HG03378 (cell line): ENCODE results near the gene CLDN6.

Experiments
- ATAC-seq: cut with Tn5 transposase; IDR thresholded peaks from one replicate; pipeline ENCODE4 v1.9.1; 2021; ENCODE audit warnings: mild to moderate bottlenecking, moderate library complexity; ENCODE audit not compliant: unreplicated experiment

CLDN6 gene

DNA sequence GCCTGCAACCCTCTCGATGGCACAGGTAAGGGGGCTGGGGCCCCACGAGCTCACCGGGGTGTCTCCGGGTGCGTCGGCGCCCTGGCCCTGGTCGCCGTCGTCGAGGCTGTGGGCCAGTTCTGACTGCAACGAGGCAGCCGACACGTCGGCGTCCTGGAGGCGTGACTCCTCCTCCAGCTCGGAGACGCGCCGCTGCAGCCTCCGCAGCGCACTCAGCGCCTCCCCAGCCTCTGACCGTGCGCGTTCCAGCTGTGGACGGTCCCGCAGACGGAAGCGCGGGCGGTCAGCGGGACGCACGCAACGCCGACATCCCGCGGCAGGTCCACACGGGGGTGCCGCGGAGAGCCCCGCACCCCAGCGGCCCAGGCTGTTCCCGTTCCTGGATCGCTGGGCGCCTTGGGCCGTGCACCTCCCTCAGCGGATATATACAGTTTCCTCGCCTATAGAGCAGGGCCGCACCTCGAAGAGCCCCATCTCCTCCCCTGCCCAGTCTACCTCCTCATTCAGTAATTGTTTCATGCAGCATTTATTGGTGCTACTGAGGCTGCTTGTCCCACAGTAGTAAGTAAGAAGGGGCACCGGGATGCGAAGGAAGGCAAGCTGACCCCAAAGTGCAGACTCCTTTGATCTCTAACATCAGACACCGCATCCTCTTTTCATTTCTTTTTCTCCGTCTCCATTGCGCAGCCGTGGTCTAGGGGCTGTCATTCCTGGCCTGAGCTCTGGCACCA lies 11.7 kb upstream of the CLDN6 start:
- no peak for ATAC-seq

DNA sequence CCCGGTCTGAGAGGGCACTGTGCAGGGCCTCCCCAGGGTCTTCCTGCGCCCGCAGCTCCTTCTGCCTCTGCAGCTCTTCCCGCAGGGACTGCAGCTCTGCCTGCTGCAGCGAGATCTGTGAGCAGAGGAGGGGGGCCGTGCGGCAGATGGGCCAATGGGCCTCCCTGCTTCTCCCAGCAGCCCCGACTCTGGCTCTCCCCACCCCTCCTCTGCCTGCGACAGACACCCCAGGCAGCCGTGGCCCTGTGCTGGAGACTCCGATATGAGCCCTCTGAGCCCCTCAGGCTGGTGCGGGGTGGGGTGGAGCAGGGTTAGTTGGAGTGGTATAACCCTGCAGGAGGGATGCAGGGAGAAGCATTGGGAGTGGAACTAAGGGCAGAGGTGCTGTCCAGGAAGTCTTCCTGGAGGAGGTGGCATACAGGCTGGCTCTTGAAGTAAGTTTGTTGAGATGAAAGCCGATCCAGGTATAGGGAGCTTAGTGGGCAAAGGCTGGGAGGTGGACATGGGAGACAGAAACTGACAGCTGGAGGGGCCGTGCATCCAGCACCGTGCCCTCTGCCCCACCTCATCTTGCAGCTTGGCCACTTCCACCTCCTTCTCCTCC lies 10.8 kb upstream of the CLDN6 start:
- no peak for ATAC-seq

DNA sequence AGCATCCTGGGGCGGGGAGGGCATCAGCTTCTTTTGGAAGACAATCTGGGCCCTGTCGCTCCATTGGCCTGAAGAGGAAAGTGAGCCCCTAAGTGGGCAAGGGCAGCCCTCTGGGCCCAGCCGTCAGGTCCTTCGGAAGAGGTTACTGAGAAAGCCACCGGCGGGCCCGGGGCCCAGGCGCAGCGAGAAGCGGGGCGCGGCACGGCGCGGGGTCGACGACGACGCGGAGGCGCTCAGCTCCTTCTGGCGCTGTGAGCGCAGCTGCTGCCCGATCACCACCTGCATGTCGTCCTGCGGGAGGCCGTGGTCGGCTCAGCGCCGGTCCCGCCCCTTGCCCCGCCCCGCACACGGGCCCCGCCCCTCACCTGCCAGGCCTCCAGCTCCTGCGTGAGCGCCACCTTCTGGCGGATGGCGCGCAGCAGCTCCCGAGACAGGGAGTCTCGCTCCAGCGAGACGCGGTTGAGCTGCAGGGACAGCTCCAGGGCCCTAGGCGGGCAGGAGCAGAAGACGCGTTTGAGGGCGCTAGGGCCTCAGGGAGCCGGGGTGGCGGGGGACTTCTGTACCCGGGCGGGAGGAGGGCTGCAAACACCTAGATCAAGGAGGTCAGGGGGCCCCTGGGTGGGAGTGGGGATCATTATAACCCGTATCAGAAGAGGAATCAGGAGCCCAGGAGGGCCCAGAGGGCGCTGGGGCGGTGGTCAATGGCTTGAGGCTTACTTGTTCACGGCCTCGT lies 10.2 kb upstream of the CLDN6 start:
- no peak for ATAC-seq

DNA sequence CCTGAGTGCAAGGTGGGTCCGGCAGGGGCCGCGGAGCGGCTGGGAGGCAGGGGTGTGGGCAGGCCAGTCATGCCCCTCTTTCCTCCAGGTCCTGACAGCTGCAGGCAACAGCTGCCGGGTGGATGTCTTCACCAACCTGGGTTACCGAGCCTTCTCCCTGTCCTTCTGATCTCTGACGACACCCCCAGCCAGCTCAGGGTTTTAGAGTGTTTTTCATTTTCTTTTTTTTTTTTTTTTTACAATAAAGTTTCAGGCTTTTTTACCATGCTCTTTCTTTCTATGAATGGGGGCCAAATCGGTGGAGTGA lies 9.5 kb upstream of the CLDN6 start:
- ATAC-seq = no peak

DNA sequence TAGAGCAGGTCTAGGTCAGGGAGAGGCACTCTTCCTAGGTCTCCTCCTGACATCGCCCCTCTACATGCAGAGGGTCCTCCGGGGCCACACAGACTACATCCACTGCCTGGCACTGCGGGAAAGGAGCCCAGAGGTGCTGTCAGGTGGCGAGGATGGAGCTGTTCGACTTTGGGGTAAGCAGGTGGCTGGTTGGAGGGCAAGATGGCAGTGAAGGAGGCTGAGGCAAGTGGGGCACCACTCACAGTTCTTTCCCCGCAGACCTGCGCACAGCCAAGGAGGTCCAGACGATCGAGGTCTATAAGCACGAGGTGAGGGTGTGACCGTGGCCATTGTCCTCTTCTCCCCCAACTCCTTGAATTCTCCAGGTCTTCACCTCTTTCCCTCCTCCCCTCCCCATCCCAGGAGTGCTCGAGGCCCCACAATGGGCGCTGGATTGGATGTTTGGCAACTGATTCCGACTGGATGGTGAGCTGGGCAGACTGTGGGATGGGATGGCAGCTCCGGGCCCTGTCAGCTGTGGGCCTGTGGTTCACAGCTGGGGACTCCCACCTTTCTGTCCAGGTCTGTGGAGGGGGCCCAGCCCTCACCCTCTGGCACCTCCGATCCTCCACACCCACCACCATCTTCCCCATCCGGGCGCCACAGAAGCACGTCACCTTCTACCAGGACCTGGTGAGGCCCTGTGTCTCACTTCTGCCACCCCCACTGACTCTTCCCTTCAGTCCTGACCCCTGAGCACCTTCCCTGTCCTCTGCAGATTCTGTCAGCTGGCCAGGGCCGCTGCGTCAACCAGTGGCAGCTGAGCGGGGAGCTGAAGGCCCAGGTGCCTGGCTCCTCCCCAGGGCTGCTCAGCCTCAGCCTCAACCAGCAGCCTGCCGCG lies 8.9 kb upstream of the CLDN6 start:
- no peak for ATAC-seq

DNA sequence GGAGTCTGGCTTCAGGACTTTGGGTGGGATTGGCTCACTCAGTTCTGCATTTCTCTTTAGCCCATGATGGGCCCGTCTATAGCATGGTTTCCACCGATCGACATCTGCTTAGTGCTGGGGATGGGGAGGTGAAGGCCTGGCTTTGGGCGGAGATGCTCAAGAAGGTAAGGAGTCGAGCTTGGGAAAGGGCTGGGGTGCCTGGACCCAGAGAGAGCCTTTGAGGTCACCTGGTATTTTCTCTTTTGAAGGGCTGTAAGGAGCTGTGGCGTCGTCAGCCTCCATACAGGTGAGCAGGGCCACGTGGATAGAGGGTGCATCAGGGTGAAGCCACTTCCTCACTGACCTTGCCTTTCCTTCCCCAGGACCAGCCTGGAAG lies 8.0 kb upstream of the CLDN6 start:
- ATAC-seq = no peak

DNA sequence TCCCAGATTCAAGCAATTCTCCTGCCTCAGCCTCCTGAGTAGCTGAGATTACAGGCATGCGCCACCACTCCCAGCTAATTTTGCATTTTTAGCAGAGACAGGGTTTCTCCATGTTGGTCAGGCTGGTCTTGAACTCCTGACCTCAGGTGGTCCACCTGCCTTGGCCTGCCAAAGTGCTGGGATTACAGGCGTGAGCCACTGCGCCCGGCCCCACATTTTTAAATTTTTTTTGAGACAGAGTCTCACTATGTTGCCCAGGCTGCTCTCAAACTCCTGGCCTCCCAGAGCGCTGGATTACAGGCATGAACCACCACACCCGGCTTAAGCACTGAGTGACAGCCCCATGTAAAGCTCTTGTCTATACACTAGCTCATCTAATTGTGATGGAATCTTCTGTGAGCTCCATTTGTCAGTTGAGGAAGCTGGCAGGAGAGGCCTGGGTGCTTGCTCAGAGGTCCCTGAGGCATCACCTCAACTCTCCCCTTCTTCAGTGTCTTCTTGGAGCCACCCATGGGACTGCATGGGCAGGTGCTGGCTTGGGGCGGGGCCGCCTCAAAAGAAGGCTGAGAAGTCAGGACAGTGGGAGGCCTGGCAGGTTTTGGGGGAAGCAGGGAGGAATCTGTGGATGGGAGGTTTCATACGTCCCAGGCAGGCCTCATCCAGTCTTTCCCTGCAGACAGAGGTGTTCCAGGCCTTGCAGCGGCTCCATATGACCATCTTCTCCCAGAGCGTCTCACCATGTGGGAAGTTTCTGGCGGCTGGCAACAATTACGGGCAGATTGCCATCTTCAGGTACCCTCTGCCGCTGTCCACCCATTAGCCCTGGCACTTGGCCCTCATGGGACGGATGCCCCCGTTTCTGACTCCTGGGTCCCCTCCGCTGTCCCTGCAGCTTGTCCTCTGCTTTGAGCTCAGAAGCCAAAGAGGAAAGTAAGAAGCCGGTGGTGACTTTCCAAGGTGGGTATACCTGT lies 7.3 kb upstream of the CLDN6 start:
- no peak for ATAC-seq

DNA sequence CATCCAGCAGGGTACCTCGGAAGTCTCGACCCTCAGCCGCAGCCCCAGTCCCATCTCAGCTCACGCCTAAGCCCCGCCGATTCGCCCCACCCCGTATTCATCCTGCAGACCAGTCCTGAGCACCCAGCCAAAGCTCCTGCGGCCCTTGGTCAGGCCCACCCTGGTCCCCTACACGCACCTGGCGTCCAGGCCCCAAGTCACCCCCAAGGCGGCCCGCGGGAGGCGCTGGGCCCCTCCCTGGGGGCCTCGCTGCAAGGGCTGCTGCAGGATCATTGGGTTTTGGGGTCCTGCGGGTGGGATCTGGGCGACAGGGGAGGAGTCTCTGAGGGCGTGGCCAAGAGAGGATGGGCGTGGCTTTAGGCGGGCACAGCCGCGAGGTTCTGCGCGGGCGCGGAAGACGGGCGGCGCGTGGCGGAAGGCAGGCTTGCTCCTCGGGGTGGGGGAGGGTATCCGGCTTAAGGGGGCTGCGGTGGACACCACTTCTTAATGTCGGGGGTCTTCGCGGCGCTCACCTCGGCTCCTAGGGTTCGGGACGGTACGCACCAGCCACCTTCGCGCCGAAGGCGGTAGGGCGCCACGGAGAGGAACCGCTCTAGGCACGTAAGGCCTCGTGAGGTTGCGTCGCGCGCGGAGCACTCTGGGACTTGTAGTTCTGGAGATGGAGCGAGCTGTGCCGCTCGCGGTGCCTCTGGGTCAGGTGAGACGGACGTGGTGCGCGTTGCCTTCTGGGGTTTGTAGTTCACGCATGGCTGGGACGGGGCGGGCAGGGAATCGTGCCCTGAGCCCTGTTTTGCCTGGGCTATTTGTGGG lies 5.9 kb upstream of the CLDN6 start, which contains the start of the genes HCFC1R1 and THOC6:
Gene HCFC1R1 (minus strand): TSS at position 274 of the 810 bp plus-strand sequence. CDS start 1 bp downstream, at position 273.
Gene THOC6 (plus strand): TSS at position 367 of the 810 bp plus-strand sequence. CDS start 292 bp downstream, at position 659.
- peak; percentile 68 for ATAC-seq

DNA sequence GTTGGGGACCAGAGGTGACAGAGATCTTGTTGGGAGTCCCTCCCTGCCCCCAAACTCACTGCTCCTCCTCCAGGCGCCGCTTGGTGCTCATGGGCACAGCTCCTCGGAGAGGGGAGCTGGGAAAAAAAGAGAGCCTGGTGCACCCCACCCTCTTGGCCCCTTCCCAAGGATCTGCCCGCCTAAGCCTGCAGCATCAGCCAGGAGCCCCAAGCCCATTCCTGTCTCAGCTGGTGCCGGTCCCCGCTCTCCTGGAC lies 5.4 kb upstream of the CLDN6 start:
- no peak for ATAC-seq

DNA sequence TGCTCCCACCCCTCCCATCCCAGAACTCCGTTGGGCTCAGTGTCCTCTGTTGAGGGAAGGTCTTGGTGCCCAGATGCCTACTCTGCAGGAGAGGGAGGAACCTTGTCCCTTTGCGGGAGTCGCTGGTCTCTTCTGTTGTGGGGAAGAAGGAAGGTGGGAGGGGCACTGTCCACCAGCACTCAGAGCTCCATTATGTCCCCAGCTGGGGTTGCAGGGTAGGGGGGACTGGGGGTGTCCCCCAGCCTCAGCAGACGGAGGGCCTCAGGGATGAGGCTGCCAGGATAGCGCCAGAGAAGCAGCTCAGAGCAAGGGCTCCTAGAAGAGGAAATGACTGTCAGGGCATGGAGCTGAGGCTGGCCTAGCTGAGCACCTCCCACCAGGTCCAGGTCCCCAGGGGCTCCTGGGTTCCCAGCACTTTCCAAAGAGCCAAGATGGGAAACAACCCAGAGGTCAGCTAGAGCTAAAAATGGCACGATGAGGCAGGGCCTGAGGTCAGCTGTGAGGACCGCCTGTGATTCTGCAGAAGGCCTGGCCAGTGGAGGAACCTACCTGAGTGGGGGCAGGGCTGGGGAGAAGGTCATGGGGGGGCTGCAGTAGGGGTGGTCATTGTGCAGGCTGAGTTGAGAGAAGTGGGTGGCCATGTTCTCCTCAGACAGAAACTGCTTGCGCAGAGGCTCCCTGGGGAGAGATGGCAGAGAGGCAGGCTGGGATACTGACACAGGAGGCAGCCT lies 4.9 kb upstream of the CLDN6 start:
- no peak for ATAC-seq

DNA sequence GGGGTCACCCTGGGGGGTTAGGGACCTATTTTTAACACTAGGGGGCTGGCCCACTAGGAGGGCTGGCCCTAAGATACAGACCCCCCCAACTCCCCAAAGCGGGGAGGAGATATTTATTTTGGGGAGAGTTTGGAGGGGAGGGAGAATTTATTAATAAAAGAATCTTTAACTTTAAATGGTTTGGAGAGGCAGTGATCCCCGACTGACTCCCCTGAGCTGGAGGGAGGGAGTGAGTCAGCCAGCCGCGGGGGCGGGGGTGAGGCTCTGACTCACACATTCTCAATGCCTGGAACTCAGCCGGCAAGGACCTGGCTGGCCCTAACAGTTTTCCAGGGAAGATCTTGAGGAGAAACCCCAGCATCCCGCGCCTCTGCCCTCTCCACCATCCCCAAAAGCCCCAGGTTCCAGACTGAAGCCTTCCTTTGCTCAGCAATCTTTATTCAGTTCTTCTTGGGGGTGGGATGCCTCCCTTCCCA lies 4.3 kb upstream of the CLDN6 start:
- ATAC-seq = no peak

DNA sequence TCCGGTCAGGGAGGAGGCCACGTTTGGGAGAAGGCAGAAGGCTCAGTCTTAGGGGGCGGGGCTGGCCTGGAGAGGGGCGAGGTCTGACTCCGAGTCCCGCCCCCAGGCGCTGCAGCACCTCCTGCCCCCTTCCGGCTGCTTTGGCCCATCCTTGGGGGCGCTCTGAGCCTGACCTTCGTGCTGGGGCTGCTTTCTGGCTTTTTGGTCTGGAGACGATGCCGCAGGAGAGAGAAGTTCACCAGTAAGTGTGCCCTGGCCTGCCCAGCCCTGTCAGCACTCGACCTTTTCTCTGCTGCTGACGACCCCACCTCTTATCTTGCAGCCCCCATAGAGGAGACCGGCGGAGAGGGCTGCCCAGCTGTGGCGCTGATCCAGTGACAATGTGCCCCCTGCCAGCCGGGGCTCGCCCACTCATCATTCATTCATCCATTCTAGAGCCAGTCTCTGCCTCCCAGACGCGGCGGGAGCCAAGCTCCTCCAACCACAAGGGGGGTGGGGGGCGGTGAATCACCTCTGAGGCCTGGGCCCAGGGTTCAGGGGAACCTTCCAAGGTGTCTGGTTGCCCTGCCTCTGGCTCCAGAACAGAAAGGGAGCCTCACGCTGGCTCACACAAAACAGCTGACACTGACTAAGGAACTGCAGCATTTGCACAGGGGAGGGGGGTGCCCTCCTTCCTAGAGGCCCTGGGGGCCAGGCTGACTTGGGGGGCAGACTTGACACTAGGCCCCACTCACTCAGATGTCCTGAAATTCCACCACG lies 3.6 kb upstream of the CLDN6 start:
- no peak for ATAC-seq

DNA sequence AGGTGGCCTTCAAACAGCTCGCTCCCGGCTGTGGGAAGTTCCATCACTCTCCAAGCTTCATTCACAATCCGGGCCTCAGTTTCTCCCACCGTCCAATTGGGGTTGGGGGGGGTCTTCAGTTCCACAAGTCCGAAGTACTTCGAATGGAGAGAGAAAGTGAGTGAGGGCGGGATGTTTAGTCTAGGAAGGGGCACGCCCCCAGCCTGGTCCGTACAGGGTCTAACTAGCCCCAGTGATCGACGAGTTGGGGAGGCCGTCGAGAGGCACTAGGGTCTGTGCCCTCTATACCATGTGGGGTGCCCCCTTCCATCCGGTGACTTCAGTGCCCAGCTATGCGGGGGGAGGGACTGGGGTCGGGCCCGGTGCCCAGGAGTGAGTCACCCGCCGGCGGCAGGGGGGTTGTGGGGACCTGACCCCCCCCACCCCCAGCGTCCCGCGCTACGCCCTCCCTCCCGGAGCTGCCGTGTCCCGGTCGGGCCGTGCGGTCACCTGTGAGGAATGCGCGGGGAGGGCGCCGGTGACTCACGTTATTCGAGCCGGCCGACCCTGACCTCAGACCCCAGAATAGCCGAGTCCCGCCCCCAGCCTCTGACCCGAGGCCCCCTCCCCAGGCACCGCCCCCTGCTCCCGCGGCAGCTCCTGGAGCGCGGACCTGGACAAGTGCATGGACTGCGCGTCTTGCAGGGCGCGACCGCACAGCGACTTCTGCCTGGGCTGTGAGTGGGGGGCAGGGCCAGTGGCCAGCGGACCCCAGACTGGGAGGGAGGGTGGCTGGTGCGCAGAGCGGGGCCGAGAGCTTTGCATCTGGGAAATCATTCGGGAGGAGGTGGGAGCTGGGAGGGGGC lies 2.8 kb upstream of the CLDN6 start:
- ATAC-seq = no peak

DNA sequence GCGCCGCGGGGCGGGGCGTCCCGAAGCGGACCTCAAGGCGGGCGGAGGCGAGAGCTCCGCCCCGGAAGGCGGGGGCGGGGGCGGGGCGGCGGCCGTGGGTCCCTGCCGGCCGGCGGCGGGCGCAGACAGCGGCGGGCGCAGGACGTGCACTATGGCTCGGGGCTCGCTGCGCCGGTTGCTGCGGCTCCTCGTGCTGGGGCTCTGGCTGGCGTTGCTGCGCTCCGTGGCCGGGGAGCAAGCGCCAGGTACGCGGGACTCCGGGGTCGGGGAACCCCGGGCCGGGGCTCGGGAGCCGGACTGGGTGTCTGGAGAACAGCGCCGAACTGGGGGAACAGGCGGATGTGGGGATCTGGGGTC lies 2.2 kb upstream of the CLDN6 start, which contains the start of gene TNFRSF12A:
Gene TNFRSF12A (plus strand): TSS at position 122 of the 357 bp plus-strand sequence. CDS start 30 bp downstream, at position 152.
- ATAC-seq = no peak

DNA sequence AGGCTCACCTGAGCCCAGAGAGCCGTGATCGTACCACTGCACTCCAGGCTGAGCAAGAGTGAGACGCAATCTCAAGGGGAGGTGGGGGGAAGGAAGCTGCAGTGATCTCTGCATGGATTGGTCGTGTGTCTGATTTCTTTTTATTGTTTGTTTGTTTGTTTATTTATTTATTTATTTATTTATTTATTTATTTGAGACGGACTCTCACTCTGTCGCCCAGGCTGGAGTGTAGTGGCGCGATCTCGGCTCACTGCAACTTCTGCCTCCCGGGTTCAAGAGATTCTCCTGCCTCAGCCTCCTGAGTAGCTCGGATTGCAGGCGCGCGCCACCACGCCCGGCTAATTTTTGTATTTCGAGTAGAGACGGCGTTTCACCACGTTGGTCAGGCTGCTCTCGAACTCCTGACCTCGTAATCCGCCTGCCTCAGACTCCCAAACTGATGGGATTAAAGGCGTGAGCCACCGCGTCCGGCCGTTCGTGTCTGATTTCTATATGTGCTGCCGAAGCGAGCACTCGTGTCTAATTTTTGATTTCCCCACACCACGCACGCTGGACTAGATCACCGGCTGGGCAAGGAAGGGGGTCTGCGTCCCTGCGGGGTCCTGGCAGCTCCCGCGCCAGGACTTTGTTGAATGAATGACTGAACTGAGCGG lies 1.7 kb upstream of the CLDN6 start:
- ATAC-seq = no peak

DNA sequence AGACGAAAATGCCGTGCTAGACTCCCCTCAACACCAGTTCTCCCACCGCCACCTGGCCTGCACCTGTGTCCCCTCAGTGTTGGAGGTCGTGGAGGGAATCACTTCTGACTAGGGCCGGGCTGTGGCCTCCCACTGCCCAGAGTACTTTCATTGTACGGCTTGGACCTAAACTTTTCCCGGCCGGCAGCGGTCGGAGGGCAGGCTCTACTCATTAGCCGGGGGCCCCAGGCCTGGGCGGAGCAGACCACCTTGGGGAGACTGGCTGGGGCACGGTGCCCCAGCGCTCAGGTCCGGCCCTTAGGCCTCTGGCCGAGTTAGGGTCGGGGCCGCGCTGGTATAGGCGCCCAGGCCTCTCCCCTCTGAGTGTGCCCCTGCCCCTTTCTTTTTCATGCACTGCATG lies 639 bp downstream of the CLDN6 start:
- no peak for ATAC-seq
